Activated naive CD8-positive, alpha-beta T cell treated with anti-CD3 and anti-CD28 coated beads, Interleukin-2, amount 50 U/mL, for 16 hours (primary cell): ENCODE data around the gene BEND7.
"Not testable (repeated sequence)": the region's sequence is repeated elsewhere in the genome, so short reads cannot be mapped to it uniquely, and the experiment has no call there.

Experiments used
- DNase-seq: peaks from one replicate; pipeline ENCODE4 v3.0.0-alpha.2; 2020; ENCODE audit warnings: low read depth, low spot score

The BEND7 gene, protein sequence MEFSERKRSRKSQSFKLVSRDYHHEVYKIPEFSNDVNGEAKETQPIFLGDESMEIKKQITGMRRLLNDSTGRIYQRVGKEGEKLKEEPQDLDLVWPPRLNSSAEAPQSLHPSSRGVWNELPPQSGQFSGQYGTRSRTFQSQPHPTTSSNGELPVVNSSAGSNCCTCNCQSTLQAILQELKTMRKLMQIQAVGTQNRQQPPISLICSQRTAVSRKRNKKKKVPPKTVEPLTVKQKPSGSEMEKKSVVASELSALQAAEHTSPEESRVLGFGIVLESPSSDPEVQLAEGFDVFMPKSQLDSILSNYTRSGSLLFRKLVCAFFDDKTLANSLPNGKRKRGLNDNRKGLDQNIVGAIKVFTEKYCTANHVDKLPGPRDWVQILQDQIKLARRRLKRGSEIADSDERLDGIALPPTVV

DNA sequence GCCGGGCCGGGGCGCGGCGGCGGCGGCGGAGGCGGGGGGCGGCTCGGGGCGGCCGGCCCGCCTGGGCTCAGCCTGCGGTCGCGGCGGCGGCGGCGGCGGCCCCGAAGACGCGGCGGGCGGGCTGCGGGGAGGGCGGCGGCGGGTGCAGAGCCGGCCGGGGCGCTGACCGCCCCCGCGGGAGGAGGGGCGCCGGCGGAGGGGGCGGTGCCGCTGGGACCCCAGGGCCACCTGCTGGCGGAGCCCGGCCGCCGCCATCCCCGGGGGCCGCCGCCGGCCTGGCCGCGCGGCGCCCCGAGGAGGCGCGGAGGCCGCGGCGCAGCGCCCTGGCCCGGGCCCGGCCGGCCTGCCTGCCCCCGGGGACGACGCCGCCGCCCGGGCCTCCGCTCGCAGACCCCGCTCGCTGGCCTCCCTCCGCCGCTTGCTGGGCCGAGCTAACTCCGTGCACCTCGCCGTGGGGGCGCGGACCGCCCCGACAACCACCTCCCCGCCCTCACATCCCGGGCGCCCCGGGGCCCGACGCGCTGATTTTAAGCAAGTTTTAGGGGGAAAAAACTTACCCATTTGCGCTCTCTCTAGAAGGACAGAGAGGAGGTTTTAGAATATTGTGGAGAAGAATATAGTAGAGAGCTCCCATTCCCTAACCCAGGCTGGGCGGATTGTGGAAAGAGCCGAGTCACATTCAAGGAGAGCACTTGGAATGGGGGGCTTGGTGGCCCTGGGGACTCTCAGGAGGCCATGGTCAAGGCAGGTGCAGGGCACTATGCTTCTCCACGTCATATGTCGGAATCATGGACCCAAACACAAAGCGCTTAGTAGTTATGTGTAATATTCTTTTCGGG, at the start of gene BEND7:
Gene BEND7, minus strand, starts transcription at position 140 of the 839 bp plus-strand sequence. CDS start 481 bp downstream, outside the sequence.
- no peak for DNase-seq

DNA sequence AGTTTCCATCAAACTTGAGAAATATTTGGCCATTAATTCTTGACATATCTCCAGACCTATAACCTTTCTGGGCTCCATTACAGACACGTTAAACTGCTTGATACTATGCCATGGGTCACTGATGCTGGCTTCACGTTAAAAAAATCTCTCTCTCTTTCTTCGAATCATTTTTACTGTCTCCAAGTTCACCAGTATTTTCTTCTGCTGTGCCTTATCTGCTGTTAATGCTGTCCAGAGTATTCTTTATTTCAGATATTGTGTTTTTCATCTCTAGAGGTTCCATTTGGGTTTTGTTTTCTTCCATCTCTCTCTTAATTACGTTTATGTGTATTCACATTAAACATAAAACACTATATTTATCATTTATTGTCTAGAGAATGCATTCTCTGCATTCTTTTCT, 45.1 kb upstream of the BEND7 start:
- DNase-seq = no peak

DNA sequence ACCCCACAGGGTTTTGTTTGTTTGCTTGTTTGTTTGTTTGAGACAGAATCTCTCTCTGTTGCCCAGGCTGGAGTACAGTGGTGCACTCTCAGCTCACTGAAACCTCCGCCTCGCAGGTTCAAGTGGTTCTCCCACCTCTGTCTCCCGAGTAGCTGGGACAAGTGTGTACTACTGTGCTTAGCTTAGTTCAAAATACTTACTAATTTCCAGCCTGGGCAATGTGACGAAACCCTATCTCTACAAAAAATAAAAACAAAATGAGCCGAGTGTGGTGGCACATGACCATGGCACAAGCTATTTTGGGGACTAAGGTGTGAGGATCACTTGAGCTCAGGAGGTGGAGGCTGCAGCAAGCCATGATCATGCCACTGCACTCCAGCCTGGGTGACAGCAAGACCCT, 42.7 kb upstream of the BEND7 start:
- DNase-seq = no peak

DNA sequence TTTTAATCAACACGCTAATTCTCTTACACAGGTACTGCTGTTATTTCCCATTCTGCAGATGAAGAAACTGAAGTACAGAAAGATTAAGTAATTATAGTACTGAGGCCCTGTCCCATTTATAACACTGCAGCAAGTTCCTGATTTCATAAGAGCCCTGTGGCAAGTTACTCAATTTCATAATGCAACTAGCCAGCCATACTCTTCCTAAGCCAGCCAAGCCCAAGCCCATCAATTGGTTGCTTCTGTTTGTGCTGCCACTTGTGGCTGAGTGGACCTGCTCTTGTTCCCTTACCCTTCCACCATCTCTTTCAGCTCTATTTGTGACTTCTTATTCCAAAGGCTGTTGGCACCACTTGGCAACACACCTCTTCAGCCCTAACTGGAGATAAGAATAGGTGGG, 38.2 kb upstream of the BEND7 start:
- DNase-seq = no peak

DNA sequence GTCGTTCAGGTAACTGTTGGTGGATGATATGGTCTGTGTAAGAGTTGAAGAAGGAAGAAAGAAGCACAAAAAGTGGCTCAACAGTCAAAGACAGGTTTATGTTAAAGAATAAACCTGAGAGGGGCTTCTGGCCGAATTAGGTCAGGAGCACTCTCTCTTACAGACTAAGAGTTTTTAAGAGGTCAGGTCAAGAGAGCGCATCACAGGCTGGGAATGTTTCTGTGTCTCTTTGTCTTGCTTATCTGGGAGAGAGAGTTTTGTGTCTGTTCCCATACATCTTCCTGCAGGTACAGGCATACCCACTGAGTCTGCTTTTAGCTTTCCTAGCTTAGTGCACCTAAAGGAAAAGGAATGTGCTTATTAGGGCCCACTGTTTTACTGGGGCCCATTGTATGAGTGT, 35.8 kb upstream of the BEND7 start:
- DNase-seq = no peak

DNA sequence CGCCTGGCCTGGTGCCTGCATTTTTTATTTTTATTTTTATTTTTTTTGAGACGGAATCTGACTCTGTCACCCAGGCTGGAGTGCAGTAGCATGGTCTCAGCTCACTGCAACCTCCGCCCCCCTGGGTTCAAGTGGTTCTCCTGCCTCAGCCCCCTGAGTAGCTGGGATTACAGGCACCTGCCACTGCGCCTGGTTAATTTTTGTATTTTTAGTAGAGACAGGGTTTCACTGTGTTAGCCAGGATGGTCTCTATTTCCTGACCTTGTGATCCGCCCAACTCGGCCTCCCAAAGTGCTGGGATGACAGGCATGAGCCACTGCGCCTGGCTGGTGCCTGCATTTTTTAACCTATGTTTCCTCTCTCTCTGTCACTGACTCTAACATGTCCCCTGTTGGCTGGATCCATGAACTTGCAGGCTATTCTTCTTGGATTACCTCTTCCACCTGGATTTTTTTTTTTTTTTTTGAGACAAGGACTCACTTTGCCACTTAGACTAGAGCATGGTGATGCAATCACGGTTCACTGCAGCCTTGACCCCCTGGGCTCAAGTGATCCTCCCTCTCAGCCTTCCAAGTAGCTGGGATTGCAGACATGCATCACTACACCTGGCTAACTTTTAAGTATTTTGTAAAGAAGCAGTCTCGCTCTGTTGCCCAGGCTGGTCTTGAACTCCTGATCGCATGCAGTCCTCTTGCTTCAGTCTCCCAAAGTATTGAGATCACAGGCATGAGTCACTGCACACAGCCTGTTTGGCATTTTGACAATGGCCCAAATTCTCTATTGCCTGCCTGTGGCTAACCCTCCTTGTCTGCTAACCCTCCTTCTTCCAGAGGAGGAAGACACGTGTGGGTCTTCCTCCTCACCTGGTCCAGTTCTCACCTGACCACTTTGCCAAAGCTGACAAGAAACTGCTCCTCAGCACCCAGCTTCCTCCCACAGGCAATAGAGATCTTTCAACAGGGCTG, 34.9 kb upstream of the BEND7 start:
- DNase-seq = no peak

DNA sequence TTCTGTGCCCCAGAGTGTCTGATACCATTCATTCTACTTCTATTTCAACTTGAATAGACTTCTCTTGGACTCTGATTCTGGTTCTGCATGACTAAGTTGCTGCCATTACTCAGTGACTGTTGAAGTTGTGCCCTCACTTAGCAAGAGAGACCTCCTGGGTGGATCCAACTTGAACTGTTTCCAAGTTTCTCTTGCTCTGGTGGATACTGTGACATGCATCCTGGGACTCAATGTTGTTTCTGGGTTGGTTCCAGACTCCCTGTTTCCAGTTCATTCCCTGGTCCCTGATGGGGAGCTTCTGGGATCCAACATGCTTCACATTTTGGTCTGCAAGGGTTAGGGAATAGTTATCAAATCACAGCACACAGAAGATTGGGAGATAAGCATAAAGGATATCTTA, 31.8 kb upstream of the BEND7 start:
- no peak for DNase-seq

DNA sequence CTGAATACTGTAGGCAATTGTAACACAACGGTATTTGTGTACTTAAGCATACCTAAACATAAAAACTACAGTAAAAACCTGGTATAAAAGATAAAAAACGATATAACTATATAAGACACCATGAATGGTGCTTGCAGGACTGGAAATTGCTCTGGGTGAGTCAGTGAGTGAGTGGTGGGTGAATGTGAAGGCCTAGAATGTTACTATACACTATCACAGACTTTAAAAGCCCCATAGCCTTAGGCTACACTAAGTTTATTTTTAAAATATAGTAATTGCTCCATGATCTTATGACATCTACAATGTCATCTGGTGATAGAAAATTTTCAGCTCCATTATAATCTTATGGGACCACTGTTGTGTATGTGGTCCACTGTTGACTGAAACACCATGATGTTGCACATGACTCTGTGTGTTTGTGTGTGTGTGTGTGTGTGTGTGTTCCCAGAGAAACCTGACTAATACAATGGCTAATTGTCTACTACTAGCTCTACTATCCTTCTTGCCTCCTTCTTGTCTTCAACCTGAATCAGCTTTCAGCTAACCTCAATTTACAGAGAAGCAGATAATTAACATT, 30.4 kb upstream of the BEND7 start:
- DNase-seq = no peak

DNA sequence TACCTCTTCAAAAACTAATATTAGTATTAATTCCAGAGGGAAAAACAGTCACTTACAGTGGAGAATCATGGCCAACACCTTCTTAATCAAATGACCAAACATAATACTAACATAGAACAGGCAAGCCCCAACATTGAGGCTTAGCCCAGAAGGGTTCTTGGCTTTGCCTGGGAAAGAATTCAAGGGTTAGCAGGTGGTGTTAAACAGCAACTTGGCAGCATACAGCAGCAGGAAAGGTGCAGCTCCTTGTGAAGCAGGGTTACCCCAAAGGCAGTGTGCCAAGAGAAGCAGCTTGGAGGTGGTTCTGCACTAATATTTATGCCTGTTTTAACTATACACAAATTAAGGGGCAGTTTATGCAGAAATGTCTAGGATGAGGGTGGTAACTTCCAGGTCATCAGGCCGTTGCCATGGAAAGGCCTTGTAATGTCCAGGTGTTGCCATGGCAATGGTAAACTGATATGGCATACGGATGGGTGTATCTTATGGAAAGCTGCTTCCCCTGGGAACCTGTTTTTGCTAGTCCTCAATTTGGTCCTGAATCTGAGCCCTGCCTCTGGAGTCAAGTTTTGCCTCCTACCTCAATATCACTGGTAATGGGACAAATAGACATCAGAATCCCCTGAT, 27.2 kb upstream of the BEND7 start:
- no peak for DNase-seq

DNA sequence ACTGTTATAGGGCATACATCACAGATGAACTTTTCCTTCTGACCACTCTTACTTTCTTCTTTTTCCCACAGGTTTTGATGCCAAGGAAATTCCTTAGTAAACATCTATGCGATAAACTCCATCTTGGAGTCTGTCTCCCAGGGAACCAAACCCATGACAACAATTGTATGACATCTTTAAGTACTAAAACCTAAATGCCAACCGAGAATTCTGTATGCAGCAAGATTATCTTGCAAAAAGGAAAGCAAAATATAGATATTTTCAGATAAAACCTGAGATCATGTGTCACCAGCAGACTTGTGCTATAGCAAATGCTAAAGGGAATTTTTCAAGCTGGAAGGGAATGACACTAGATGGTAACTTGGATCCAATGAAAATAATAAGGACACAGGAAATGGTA, 22.0 kb upstream of the BEND7 start:
- no peak for DNase-seq

DNA sequence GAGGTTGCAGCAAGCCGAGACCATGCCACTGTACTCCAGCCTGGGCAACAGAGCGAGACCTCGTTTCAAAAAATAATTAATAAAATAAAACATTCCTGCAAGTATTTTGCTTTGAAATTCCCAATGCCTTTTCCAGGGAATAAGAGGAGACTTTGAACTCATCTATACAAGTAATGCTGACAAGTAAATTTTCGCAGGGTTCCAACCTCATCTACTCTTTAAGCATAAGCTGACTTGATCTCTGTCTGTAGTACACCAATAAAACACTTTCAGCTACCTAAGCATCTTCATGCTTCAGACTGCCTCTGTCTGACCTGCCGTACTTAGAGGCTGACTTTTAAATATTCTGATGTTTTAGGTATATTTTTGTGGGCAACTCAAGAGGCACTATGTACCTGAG, 13.7 kb upstream of the BEND7 start:
- DNase-seq = no peak

DNA sequence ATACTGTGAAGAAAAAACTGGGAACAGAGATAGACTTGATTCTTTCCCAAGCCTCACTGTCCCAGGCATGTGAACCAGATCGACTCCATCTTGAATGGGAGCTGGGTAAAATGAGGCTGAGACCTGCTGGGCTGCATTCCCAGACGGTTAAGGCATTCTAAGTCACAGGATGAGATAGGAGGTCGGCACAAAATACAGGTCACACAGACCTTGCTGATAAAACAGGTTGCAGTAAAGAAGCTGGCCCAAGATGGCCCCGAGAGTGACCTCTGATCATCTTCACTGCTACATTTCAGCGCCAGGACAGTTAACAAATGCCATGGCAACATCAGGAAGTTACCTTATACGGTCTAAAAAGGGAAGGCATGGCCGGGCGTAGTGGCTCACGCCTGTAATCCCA, 9.2 kb upstream of the BEND7 start:
- DNase-seq = not testable (repeated sequence)

DNA sequence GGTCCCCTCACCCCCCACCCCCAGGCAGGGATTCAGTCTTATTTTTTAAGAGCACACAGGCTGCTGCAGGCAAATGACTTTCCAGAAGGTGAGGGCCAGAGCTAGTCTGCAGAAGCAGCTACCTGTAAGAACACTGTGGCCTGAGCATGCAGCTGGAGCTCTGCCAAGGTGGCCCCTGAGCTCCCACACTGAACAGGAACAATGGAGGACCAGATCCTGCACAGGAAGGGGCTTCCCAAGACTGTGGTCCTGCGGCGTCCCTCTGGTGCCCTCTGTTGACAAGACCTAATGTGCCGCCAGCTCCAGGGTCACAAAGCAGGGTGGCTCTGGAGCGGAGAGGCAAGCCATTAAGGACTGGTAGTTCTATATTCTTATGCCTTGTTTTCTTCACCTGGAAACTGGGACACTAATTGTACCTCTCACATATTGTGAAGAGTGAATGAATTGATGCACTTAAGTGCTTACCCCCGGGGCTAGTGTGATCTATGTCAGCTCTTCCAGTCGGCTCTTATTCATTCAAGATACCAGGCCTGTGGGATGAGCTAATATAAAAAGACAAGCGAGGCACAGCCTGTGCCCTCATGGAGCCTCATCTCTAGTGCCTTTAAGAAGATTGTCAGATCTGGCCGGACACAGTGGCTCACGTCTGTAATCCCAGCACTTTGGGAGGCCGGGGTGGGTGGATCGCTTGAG, 8.0 kb upstream of the BEND7 start:
- DNase-seq = no peak

DNA sequence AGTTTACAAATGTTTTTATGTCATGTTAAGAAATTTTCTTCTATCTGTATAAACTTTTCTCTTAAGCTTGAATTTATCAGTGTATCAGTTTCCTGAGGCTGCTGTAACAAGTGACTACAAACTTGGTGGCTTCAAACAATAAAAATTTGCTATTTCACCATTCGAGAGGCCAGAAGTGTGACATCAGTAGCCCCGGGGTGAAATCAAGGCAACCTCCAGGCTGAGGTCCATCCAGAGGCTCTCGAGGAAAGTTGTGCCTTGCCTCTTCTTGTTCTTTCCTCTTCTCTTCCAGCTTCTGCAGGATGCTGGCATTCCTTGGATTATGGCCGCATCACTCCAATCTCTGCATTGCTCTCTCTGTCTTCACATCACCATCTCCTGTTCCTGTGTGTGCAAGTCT, 6.5 kb upstream of the BEND7 start:
- no peak for DNase-seq

DNA sequence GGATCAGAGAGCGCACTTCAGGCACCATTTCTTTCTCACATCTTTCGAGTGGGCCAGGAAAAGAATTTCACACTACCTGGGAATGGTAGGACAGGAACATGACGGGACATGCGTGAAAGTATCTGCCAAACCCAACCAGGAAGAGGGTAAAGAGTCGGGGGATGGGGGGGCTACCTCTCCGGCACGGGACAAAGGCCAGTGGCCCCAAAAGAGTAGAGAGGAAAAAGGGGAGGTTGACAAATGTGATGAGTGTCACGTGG, 830 bp upstream of the BEND7 start:
- DNase-seq = no peak

DNA sequence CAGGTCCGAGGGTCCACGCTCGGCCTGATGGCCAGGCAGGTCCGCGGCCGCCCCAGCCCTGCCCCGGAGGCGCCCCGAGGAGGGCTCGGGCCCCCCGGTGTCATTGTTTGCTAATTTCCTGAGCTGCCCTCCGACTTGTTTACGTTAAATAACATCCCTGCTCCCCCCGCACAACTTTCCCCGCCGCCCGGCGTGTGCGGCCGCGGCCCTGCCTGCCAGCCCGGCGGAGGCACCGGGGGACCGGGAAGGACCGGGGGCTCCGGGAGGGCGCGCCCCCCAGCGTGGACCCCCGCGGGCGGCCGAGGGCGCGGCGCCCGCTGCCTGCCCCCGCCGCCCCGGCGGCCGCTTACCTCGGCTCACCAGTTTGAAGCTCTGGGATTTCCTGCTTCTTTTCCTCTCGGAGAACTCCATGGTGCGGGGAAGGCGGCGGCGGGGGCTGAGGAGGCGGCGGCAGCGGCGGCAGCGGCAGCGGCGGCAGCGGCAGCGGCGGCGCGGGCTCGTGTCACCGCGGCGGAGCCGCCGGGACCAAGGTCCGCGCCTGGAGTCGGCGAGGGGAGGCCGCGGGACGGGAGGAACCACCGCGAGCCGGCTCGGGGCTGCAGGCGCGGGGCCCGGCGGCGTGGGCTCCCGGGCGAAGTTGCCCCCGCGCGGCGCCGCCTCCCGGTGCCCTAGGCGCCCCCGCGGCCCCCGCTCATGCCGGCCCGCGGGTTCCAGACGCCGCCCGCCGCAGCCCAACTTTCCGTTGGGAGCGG, 515 bp downstream of the BEND7 start:
- no peak for DNase-seq

DNA sequence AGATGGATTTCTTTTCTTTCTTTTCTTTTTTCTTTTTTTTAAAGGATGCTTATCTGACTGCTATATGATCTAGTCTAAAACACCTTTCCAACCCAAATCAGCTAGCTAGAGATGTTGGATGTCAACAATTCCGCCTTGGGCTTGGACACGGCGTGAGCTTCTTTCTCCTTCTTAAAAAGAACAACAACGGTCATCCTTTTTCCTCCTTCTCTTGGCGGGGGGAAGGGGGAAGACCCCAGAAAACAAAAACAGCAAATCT, 1.0 kb downstream of the BEND7 start:
- no peak for DNase-seq

DNA sequence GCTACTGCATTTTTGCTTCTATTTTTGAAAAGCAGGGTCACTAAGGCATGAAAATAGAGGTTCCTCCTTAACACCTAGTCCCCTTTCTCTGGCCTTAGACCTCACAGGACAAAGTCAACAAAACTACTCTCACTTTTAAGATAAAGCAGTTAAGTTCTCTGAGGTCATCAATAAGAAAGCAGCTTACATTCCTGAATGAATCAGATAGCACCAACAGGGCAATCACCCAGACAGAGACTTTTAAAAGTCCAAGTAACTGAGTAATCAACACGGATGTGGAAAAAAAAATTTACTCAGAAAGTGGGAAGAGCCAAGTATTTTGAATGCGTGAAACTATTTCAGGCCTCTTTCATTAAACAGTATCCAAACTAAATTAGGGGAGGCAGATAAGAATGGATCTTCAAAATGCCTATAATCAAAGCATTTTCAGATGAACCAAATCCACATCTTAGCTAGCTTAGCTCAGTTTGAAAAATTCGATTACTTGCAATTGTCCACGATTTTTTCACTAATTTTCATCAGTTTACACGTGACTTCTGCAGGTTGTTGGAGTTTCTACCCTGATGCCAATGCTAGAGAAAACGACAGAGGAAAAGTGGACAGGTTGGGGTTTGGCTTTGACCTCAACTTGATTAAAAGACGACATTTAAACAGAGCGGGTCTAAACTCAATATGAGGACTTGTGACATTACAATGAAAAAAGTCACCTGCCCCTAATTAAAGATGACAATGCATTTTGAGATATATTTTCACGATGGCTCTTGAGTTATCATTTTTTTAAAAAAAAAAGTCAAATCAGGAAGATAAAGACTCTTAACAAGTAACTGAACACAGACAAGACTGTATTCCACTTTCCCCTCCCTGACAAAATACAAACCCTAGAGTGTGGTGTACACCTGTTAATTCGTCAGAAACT, 1.6 kb downstream of the BEND7 start:
- DNase-seq = no peak

DNA sequence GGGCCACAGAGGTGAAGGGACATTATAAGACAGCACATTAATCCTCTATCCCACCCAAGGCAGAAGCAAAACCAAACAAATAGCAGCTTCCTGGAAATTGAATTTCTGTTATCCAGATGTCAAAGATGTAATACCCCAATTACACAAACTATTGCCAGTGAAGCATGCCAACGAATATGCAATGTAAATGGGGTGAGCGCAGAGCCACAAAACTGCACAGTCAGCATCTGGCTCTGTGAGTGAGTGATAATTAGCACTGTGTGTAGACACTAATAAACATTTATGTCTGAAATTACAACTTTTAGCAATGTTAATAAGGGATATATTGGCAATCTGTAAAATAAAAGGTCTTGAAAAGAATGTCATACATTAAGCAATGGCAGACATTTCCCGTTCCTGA, 3.2 kb downstream of the BEND7 start:
- no peak for DNase-seq
